Kidney tubule cell (primary cell): Measurements from ENCODE around the gene THY1.
"Not testable (repeated sequence)": the region's sequence is repeated elsewhere in the genome, so short reads cannot be mapped to it uniquely, and the experiment has no call there.

Experiments used
- DNase-seq: peaks from one replicate; pipeline ENCODE4 v3.0.0-alpha.2; 2018; ENCODE audit warnings: low spot score

THY1 gene

DNA sequence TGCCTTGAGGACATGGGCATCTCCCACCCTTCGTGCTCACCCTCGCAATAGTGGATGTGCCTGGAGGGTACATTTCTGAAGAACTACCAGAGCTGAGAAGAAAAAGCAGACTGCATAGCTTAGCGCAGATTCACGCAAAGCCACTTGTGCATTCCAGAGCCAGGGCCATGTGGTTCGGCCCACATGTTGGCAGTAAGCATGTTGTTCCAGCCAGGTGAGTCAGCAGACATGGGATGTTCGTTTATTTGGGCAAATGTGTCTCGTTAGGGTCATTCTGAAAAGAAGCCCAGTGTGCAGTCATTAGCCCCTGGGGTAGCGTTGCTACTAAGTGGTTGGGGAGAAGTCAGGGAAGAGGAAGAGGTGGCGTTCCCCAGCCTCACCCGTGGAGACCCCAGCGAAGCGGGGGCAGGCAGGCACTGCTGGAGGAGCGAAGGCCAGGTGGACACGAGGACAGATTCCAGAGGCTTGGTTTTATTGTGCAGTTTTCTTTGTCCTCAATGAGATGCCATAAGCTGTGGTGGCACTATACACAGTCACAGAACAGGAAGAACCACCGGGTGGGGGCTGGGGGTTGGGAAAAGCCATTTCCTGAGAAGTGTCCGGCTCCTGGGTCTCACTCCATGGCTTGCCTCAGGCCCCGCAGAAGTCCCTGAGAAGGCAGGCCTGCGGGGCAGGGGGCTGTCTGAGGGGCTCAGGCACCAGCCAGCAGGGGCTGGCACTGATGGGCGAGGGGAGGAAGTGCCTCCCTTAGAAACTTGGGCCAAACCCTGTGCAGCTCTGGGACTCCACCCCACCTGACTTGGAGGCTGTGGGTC lies 5.0 kb downstream of the THY1 start:
- peak; percentile 83 for DNase-seq

DNA sequence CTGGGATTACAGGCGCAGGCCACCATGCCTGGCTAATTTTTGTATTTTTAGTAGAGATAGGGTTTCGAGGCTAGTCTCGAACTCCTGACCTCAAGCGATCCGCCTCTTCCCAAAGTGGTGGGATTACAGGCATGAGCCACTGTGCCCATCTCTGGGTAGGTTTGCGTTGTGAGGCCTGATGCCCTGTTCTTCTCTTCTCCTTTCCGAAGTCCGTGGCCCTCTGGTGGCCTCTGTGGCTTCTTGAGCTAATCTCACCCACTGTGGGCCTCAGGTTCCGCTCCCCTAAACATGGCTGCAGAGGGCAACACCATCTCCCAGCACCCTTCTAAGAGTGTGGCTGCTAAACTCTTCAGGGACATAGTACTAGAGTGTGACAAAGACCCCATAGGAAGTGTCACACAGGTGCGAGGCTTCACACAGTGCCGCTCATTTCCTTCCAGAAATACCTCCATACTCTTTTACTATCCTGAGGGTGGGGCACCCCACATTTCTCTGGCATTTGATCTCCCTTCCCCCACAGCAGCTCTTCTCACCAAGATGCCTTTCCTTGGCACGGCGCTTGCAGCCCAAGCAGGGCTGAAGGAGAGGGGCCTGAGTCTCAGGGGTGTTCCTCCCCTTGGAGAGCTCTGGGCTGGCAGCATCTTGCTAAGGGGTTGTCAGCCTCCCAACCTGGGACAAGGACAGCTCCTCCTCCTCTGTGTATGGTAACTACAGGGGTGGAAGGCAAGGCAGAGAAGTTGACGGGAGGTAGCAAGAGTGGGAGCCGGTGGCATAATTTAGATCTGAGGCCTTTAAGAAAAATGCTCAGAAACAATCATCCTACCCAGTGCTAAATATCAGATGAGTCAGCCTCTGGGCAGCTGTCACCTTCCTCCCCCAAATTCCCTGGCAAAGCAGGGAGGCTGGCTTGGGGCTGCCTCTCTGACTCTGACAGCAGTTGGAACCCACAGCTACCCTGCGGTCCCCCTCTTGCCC lies 6.1 kb downstream of the THY1 start:
- DNase-seq: peak; percentile 54

DNA sequence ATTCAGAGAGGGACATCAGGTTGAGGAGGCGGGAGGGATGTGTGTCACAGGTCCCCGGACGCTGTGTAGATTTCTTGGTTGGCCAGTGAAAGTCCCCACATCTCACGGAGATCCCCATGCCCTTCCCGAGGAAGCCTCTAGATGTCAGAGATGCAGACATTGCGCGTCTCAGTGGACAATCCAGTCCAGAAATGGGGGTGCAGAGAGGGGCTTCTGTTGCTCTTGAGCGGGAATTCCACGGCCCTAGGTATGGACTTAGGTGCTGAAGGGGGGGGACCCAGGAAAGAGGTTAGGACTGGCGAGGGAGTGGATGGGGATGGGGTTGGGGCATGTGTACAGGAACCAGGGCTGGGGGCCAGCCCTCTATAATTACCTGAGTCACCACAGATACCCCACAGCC lies 7.0 kb downstream of the THY1 start:
- DNase-seq: no peak

DNA sequence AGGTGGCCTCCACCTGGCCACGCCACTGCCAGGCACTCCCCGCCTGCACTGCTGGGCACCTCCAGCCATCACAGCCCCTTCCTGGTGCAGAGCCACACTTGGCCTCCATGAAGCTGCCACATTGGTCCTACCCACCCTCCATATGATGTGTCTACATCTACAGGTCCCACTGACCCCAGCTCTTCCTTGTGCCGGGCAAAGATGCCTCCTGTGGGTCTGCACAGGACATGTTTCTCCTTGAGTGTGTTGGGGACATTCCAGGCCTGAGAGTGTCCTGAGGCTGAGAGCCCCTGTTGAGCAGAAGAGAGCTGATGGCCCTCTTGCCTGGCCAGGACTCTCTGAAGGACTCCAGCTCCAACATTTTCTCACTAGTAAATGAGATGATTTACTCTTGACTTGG lies 7.5 kb downstream of the THY1 start:
- no peak for DNase-seq

DNA sequence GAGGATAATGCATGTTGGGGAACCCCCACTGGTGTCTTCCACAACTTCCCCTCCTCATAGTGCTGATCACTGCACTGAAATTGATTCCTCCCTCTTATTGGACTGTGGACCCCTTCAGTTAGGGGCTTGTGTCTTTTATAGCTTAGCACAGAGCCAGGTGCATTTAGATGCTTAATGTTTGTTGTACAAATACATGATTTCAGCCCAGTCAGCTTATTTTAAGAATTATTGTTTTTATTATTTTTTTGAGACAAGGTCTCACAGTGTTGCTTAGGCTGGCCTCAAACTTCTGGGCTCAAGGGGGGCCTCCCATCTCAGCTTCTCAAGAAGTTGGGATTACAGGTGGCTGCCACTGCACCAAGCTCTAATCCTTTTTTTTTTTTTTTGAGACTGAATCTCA lies 8.2 kb downstream of the THY1 start:
- DNase-seq: no peak

DNA sequence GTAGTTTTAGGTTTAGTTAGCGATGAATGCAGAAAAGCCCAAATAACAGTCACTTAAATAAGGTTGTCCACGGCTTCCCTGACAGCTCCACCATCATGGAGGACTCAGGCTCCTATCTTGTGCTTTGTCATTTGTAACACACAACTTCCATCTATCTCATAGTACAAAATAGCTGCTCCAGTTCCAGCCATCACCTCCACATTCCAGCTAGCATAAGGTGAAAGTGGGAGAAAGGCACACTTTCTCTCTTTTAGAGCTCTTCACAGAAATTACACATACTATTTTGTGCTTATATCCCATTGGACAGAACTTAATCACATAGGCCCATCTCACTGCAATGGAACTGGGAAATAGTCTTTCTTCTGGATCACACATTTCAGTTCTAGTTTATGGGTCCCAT lies 8.7 kb downstream of the THY1 start:
- DNase-seq: no peak

DNA sequence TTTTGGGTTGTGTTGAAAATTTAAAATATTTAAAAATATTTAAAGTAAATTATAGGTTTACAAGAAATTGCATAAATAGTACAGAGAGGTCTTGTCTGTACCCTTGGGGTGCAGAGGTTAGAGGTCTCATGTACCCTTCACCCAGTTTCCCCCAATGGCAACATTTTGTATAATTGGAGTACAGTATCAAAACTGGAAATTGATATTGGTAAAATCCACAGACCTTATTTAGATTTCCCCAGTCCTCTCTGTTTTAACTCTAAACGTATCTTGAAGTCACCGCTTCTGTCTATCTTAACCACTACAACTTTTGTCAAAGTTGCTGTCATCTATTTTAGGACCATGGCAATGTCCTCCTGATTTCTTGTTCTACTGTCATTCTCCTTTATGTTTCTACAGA lies 10.9 kb downstream of the THY1 start:
- no peak for DNase-seq

DNA sequence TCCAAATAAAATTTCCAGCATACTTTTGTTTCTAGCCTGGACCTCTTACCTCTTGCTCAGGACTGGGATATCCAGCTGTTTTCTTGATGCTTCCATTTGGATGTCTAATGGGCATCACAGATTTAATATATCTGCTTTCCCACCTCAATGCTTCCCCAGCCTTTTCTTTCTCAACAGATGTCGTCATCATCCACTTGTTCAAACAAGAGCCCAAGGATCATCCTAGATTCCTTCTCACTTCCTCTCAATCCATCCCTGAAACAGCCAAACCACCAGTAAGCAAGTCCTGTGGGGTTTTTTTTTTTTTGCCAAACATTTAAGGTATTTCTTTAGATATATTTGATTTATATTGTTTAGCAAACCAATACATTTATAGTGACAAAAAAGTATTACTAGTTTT lies 12.5 kb downstream of the THY1 start:
- no peak for DNase-seq

DNA sequence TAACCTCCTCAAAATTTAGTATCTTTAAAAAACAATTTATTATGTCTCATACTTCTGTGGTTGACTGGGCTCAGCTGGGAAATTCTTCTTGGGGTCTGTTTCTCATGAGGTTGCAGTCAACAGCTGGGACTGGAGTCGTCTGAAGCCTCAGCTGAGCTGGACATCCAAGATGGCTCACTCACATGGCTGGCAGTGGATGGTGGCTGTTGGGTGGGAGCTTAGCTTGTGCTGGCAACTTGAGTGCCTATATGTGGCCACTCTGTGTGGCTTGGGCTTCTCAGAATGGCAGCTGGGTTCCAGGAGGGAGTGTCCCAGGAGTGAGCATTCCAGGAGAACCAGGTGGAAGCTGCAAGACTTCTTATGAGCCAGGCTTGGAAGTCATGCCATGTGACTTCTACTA lies 13.2 kb downstream of the THY1 start:
- no peak for DNase-seq

DNA sequence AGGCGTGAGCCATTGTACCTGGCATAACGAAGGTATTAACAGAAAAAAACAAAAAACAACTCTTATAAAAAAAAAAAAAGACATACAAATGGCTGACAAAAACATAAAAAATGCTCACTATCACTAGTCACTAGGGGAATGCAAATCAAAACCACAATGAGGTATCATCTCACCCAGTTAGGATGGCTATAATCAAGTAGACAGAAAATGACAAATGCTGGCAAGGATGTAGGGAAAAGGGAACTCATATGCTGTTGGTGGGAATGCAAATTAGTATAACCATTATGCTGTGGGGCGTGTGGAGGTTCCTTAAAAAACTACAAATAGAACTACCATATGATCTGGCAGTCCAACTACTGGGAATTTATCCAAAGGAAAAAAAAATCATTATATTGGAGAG lies 17.0 kb downstream of the THY1 start:
- DNase-seq: no peak

DNA sequence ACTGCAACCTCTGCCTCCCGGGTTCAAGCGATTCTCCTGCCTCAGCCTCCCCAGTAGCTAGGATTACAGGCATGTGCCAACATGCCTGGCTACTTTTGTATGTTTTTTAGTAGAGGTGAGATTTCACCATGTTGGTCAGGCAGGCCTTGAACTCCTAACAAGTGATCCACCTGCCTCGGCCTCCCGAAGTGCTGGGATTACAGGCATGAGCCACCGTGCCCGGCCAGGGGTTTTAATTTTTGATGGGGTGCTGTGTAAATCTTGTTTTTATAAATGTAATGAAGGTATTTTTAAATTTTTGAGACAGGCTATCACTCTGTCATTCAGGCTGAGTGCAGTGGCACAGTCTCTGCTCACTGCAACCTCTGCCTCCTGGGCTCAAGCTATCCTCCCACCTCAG lies 17.5 kb downstream of the THY1 start:
- DNase-seq: not testable (repeated sequence)

DNA sequence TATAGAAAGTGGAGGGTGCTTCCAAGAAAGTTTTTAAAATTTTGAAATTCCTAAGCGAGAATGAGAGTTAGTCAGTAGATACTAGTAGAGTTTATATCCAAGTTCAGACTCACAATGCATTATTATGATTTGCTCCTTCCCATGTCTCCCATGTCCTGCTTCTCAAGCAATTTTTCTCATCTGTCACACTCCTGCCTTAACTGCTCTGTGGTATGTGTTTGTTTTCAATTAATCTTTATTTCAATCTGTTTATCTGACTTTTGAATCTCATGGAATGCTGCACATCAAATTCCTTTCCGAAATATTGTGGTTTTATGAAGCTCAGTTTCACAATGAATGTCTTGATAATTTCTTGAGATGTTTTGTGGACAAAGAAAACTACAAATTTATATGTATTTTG lies 18.1 kb downstream of the THY1 start:
- no peak for DNase-seq

DNA sequence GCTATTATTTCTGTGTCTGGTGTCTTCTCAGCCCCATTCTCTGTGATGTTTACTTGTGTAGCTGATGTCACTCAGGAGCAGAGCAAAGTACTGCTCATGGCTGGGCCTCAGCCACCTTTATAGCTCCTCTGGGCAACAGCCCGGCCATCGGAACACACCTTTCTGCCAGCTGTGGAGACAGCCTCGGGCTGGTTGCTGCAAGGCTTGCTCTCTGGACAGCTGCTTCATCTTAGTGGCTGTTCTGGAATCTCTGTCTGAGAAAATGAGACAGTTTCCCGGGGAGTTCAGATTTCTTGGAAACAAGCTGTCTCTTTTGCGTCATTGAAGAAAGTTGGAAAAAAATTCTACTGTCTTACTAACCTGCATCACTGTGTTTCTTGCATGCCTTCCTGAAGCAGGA lies 20.0 kb downstream of the THY1 start:
- DNase-seq: no peak

DNA sequence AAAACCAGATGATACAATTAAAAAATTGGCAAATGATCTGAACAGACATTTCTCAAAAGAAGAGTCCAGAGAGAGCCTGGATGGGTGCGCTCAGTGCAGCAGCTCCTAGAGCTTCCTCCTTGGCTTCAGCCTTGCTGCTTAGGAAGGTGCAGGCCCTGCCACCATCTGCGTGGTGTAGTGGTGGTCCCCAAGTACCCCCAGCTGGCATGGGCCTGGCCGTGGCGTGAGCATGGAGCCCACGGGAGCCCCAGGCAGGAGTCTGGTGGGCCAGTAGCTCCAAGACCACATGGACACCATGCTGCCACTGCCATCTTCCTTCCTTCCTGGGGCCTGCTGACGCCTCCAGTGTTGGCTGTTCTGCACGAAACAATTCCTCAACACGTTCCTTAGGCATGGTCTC lies 20.5 kb downstream of the THY1 start:
- no peak for DNase-seq

DNA sequence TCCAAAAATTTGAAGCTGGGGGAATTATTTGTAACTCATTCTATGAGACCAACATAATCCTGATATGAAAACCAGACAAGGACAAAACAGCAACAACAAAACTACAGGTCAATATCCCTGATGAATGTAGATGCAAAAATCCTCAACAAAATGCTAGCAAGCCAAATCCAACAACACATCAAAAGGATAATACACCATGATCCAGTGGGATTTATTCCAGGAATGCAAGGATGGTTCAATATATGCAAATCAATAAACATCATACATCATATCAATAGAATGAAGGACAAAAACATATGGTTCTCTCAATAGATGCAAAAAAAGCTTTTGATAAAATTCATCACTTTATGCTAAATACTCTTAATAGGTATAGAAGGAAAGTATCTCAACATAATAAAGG lies 22.1 kb downstream of the THY1 start:
- DNase-seq: no peak

DNA sequence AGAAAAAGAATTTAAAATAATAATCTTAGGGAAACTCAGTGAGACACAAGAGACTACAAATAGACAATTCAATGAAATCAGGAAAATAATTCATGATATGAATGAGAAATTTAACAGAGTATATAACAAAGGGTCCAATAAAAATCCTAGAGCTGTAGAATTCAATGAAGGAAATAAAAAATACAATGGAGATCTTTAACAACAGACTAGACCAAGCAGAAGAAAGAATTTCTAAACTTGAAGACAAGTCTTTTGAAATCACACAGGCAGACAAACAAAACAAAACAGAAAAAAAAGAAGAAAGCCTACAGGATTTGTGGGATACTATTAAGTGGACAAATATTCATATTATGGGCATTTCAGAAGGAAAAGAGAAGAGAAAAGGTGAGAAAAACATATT lies 25.2 kb downstream of the THY1 start:
- no peak for DNase-seq

DNA sequence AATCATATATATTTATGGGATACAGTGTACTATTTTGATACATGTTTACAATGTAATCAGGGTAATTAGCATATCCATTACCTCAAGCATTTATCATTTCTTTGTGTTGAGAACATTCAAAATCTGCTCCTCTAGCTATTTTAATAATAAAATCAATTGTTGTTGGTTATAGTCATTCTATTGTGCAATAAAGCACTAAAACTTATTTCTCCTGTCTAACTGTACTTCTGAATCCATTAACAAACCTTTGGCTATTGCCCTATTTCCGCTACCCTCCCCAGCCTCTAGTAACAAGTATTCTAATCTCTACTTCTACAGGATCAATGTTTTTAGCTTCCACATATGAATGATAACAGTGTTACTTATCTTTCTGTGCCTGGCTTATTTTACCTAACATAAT lies 26.1 kb downstream of the THY1 start:
- no peak for DNase-seq

DNA sequence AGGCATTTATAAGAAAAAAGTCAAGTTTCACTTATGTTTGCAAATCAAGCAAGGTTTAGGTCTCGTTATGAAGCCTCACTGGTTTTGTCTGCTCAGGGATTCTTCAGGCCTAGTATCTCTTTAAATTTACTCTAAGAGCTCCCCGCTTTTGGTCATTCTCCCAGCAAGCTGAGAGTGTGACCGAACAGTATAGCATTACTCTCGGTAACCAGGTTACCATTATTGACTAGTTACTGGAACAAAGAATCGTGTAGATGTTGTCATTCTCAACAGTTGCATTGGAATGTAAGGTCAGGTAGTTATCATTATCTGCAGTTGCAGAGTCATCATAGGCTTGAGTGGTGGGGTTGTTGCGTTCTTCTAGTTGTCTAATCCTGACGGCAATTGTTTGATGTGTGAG lies 31.7 kb downstream of the THY1 start:
- DNase-seq: no peak

DNA sequence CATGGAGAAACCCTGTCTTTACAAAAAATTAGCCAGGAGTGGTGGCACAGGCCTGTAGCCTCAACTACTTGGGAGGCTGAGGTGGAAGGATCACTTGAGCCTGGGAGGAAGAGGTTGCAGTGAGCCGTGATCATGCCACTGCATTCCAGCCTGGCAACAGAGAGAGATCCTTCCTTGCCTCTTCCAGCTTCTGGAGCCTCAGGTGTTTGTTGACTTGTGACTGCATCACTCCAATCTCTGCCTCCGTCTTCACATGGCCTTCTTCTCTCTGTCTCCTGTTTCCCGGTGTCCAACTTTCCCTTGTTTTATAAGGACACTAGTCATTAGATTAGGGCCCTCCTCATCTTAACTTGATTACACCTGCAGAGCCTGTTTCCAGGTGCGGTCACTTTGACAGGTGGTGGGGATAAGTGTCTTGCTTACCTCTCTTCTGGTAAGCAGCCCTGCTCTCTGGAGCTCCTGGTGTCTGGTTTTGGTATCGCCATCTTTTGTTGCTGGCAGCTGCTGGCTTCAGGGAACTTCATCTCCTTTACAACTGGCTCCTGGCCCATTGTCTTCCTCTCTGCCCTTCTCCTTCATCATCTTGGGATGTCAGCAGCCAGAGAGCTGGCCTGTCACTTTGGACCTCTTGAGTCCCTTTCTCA lies 33.2 kb downstream of the THY1 start:
- DNase-seq: no peak

DNA sequence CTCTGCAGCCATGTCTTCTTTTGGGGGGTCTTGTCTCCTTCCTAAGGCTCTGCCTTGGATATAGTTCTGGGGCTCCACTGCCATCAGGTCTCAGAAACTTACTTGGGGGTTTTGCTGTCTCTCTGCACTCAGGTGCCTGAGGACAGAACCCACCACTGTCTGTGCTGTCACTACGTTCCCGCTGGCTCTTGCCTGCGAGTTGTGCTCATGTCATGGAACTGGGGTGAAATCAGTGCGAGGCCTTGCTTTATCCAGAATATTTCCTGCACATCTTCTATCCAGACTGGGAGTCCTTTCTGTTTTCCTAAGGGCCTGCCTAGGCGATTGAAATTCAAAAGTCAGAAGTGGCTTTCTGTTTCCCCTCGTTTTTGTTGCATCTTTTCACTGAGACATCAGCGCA lies 34.9 kb downstream of the THY1 start:
- no peak for DNase-seq

DNA sequence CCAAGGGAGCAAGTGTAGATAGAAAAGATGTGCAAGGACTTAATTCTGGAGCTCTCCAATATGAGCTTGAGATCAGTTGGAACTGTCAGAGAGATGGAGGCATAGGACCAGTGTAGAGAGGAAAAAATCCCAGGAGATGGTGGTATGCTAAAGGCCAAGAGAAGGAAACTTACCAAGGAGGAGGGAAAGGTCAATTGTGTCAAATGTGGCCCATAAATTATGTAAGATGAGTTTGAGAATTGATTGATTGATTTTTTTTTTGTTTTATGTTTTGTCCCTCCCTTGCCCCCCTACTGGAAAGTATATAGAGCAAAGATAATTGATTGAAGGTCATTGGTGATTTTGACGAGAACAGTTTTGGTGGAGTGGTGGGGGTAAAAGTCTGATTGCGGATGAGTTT lies 38.6 kb downstream of the THY1 start:
- no peak for DNase-seq

DNA sequence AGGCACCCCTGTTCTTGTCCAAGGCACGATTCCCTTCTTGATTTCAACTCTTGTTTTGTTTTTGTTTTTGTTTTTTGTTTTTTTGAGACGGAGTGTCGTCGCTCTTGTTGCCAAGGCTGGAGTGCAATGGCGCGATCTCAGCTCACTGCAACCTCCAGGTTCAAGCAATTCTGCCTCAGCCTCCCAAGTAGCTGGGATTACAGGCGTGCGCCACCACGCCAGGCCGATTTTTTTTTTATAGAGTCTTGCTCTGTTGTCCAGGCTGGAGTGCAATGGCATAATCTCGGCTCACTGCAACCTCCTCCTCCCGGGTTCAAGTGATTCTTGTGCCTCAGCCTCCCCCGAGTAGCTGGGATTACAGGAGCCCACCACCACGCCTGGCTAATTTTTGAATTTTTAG lies 40.5 kb downstream of the THY1 start:
- not testable (repeated sequence) for DNase-seq

DNA sequence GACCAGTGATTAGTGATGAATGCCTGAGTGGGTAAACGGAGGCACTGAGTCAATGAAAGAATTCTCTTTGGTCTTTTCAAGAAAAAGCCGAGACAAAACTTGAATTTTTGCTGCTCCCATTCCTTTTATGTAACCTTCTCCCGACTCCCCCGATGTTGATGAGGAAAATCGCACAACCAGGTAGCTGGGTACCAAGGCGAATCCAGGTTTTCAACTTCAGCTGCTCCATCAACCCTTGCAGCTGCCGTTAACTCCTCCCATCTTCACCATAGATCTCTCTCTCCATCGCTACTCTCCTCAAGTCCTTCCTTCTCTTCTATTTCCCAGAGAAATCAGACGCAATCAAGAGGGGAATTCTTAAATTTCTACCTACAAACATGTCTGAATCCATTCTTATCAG lies 40.9 kb downstream of the THY1 start:
- no peak for DNase-seq
